ENCODE measurements around the gene EVA1C.

DNA sequence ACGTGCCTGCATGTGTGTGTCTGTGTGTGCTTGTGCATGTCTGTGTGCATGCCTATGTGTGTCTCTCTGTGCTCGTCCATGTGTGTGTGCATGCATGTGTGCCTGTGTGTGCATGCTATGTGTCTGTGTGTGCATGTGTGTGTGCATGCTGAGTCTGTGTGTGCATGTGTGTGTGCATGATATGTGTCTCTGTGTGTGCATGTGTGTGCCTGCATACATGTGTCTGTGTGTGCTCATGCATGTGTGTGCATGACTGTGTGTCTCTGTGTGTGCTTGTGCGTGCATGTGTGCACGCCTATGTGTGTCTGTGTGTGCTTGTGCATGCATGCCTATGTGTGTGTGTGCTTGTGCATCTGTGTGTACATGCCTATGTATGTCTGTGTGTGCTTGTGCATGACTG lies 120.5 kb downstream of the EVA1C start:
- TF ChIP-seq YY1 (IDR thresholded peaks at IDR 0.05; ENCODE audit: insufficient read depth, insufficient read length) (no peak), ZNF274 (IDR thresholded peaks at IDR 0.05; ENCODE audit: low read depth, low read length) (no peak)
